WI38 (cell line): ENCODE results near the gene GSTA5.
"Not testable (repeated sequence)": the region's sequence is repeated elsewhere in the genome, so short reads cannot be mapped to it uniquely, and the experiment has no call there.

Experiments
- H3K4me3 ChIP-seq: 2 replicates; pipeline ENCODE4 v1.5.1; 2011; ENCODE audit warnings: low read depth, mild to moderate bottlenecking, control low read depth, low read length
- TF ChIP-seq, protein P1 (sequence below): IDR thresholded peaks from 2 replicates; pipeline ENCODE4 v1.5.1; 2012; ENCODE audit warnings: low read depth, mild to moderate bottlenecking, control low read depth, low read length

The GSTA5 gene

GRCh38 chr6:52877168-52877567, 36.6 kb upstream of the GSTA5 start:
- TF ChIP-seq, protein P1, sequence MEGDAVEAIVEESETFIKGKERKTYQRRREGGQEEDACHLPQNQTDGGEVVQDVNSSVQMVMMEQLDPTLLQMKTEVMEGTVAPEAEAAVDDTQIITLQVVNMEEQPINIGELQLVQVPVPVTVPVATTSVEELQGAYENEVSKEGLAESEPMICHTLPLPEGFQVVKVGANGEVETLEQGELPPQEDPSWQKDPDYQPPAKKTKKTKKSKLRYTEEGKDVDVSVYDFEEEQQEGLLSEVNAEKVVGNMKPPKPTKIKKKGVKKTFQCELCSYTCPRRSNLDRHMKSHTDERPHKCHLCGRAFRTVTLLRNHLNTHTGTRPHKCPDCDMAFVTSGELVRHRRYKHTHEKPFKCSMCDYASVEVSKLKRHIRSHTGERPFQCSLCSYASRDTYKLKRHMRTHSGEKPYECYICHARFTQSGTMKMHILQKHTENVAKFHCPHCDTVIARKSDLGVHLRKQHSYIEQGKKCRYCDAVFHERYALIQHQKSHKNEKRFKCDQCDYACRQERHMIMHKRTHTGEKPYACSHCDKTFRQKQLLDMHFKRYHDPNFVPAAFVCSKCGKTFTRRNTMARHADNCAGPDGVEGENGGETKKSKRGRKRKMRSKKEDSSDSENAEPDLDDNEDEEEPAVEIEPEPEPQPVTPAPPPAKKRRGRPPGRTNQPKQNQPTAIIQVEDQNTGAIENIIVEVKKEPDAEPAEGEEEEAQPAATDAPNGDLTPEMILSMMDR = no peak
- H3K4me3 ChIP-seq = no peak overlapping the region

GRCh38 chr6:52876056-52876787, 35.6 kb upstream of the GSTA5 start:
- H3K4me3 ChIP-seq = no peak overlapping the region
- TF ChIP-seq, protein P1 = no peak

- TF ChIP-seq, protein P1 = no peak
- H3K4me3 ChIP-seq = no peak overlapping the region
These were observed 31.4 kb upstream of the GSTA5 start for GRCh38 chr6:52872031-52872430.

GRCh38 chr6:52871621-52872020, 31.0 kb upstream of the GSTA5 start:
- no peak overlapping the region for H3K4me3 ChIP-seq
- TF ChIP-seq, protein P1 = no peak

- not testable (repeated sequence) for H3K4me3 ChIP-seq
These were observed 29.9 kb upstream of the GSTA5 start for GRCh38 chr6:52870335-52871091.

DNA sequence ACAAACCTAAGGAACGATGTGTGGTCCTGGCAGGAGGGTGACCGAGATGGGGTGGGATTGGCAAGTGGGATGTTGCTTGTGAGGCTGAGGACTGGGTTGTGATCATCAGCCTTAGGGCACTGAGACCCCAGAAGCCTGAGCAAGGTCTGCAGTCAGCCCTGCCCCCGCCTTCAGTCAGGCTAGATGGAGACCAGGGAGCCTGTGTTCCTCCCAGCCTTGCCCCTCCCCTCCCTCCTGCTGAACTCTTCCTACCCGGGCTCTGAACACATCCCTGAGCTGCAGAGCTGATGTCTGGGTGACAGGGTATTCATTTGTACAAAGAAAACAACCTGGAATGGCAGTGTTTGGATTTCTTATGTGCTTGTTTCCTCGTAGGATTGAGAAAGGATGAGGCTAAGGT, 28.3 kb upstream of the GSTA5 start:
- H3K4me3 ChIP-seq = not testable (repeated sequence)

GRCh38 chr6:52868240-52868639, 27.6 kb upstream of the GSTA5 start:
- TF ChIP-seq, protein P1 = no peak
- H3K4me3 ChIP-seq = no peak overlapping the region

- not testable (repeated sequence) for H3K4me3 ChIP-seq
These were observed 20.5 kb upstream of the GSTA5 start for GRCh38 chr6:52861151-52861550.

DNA sequence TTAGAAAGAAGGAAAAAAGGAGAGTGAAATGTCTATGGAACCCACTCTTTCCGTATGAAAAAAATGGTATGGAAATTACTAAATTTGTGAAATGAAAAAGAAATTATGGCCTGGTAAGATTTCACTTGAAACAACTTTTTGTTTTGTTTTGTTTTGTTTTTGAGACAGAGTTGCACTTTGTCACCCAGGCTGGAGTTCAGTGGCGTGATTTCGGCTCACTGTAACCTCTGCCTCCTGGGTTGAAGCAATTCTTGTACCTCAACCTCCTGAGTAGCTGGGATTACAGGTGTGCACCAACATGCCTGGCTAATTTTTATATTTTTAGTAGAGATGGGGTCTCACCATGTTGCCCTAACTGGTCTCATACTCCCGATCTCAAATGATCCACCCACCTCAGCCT, 17.8 kb upstream of the GSTA5 start:
- TF ChIP-seq, protein P1 = no peak
- no peak overlapping the region for H3K4me3 ChIP-seq

- H3K4me3 ChIP-seq = not testable (repeated sequence)
These were observed 15.5 kb upstream of the GSTA5 start for GRCh38 chr6:52856137-52856536.
